ENCODE measurements around the gene MYO7A. TPM values are rescaled to one million over a fixed set of nuclear protein-coding genes. Genes with fewer than 3 reads are reported as not detected.

Gene MYO7A
- total RNA-seq, 2 donors from 2014 or later, result 3.1 to 102 TPM

DNA sequence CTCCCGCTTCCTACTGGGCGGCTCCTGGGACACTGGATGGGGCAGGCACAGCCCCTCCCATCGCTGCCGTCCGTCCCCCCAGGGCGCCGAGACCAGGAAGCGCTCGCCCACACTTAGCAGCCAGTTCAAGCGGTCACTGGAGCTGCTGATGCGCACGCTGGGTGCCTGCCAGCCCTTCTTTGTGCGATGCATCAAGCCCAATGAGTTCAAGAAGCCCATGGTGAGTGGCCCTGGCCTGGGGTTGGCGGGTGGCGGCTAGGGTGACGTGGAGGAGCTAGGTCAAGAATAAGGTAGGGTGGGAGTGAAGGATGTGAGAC, 44.6 kb downstream of the MYO7A start:
- H3K27ac ChIP-seq, result no peak overlapping the region
- intact Hi-C loops (cut with DNase I), result no loop called here
- no peaks in the 10 kb centered on the region for H3K27me3 ChIP-seq (replicated peaks; ENCODE audit: insufficient read depth)
- H3K9me3 ChIP-seq, result no peaks in the 10 kb centered on the region
- TF ChIP-seq POLR2A (IDR thresholded peaks at IDR 0.05), result no peak
- TF ChIP-seq POLR2AphosphoS5 (IDR thresholded peaks at IDR 0.05), result no peak
- TF ChIP-seq, protein P1, sequence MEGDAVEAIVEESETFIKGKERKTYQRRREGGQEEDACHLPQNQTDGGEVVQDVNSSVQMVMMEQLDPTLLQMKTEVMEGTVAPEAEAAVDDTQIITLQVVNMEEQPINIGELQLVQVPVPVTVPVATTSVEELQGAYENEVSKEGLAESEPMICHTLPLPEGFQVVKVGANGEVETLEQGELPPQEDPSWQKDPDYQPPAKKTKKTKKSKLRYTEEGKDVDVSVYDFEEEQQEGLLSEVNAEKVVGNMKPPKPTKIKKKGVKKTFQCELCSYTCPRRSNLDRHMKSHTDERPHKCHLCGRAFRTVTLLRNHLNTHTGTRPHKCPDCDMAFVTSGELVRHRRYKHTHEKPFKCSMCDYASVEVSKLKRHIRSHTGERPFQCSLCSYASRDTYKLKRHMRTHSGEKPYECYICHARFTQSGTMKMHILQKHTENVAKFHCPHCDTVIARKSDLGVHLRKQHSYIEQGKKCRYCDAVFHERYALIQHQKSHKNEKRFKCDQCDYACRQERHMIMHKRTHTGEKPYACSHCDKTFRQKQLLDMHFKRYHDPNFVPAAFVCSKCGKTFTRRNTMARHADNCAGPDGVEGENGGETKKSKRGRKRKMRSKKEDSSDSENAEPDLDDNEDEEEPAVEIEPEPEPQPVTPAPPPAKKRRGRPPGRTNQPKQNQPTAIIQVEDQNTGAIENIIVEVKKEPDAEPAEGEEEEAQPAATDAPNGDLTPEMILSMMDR (IDR thresholded peaks at IDR 0.05), result no peak
- no peaks in the 10 kb centered on the region for H3K36me3 ChIP-seq
- WGBS, result 79% methylated on average over 16 of the region's 16 CpGs
- no peak for DNase-seq (ENCODE audit: low spot score)
- no peaks in the 10 kb centered on the region for H3K4me1 ChIP-seq (replicated peaks)
- no peak overlapping the region for H3K4me3 ChIP-seq

GRCh38 chr11:77173494-77173893, 45.4 kb downstream of the MYO7A start:
- 78% methylated on average over 10 of the region's 10 CpGs for WGBS
- no peaks in the 10 kb centered on the region for H3K9me3 ChIP-seq
- H3K4me3 ChIP-seq, result no peak overlapping the region
- TF ChIP-seq POLR2AphosphoS5 (IDR thresholded peaks at IDR 0.05), result no peak
- TF ChIP-seq POLR2A (IDR thresholded peaks at IDR 0.05), result no peak
- TF ChIP-seq, protein P1 (IDR thresholded peaks at IDR 0.05), result no peak
- intact Hi-C loops (cut with DNase I), result no loop called here
- no peak overlapping the region for H3K27ac ChIP-seq
- H3K4me1 ChIP-seq (replicated peaks), result no peaks in the 10 kb centered on the region
- no peaks in the 10 kb centered on the region for H3K36me3 ChIP-seq
- no peaks in the 10 kb centered on the region for H3K27me3 ChIP-seq (replicated peaks; ENCODE audit: insufficient read depth)
- DNase-seq (ENCODE audit: low spot score), result no peak

DNA sequence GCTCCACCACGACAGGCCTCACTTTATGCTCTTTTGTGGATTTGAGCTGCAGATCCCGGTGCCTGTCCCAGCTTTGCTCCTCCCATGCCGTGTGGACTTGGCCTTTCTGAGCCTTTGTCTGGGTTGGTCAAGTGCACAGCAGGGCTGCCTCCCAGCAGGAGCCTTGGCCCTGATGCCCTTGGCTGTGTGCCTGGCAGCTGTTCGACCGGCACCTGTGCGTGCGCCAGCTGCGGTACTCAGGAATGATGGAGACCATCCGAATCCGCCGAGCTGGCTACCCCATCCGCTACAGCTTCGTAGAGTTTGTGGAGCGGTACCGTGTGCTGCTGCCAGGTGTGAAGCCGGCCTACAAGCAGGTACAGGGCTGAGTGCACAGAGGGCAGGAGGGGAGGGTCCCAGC, 46.5 kb downstream of the MYO7A start:
- no peaks in the 10 kb centered on the region for H3K4me1 ChIP-seq (replicated peaks)
- TF ChIP-seq, protein P1 (IDR thresholded peaks at IDR 0.05), result no peak
- TF ChIP-seq POLR2AphosphoS5 (IDR thresholded peaks at IDR 0.05) (no peak), POLR2A (IDR thresholded peaks at IDR 0.05) (no peak)
- intact Hi-C loops (cut with DNase I), result no loop called here

GRCh38 chr11:77175021-77175842, 47.2 kb downstream of the MYO7A start:
- TF ChIP-seq POLR2AphosphoS5 (IDR thresholded peaks at IDR 0.05) (no peak), POLR2A (IDR thresholded peaks at IDR 0.05) (no peak)
- TF ChIP-seq, protein P1 (IDR thresholded peaks at IDR 0.05), result no peak
- WGBS, result 81% methylated on average over 15 of the region's 15 CpGs
- no peaks in the 10 kb centered on the region for H3K27me3 ChIP-seq (replicated peaks; ENCODE audit: insufficient read depth)
- no peak overlapping the region for H3K27ac ChIP-seq
- no peaks in the 10 kb centered on the region for H3K36me3 ChIP-seq
- intact Hi-C loops (cut with DNase I), result no loop called here
- H3K4me3 ChIP-seq, result no peak overlapping the region
- no peaks in the 10 kb centered on the region for H3K9me3 ChIP-seq
- no peak for DNase-seq (ENCODE audit: low spot score)
- H3K4me1 ChIP-seq (replicated peaks), result no peaks in the 10 kb centered on the region

More for the DNA sequence above, 46.5 kb downstream of the MYO7A start:
- Histone ChIP-seq H3K27me3 (replicated peaks; ENCODE audit: insufficient read depth) (no peaks in the 10 kb centered on the region), H3K9me3 (no peaks in the 10 kb centered on the region), H3K36me3 (no peaks in the 10 kb centered on the region), H3K4me3 (no peak overlapping the region), H3K27ac (no peak overlapping the region)
- 86% methylated on average over 16 of the region's 16 CpGs for WGBS
- no peak for DNase-seq (ENCODE audit: low spot score)
